AG08395 (cell line): ENCODE results near the gene PRDX2.

Experiments used
- DNase-seq: peaks from one replicate; pipeline ENCODE4 v3.0.0; 2012; ENCODE audit warnings: mixed read lengths, low spot score

Gene PRDX2

DNA sequence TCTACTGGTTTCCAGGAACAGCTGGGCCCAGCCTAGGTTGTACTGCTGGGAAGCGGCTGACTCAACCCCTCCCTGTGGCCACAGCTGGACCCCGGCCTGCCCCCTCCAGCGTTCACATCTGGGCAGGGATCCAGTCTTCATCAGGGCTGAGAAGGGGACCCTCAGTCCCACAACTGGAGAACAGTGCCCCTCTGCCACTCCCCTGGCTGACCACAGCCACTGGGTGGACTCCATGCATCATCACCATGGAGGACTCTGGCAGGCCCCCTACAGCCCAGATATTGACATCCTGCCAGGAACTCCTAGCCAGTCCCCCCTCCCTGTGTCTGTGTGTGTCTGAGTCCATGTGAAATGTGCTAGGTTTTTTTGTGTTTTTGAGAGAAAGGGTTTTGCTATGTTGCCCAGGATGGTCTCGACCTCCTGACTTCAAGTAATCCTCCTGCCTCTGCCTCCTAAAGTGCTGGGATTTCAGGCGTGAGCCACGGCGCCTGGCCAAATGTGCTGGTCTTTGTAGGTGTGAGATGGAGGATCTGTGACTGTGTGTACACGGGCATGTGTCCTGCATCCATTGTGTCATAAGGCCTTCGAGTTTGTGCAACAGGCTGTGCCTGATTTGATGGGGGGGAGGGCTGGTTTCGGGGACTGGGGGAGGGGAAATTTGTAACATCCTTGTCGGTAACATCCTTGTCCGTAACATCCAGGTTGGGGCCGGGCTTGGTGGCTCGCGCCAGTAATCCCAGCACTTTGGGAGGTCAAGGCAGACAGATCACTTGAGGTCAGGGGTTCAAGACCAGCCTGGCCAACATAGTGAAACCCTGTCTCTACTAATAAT, 22.2 kb downstream of the PRDX2 start:
- peak; percentile 41 for DNase-seq

DNA sequence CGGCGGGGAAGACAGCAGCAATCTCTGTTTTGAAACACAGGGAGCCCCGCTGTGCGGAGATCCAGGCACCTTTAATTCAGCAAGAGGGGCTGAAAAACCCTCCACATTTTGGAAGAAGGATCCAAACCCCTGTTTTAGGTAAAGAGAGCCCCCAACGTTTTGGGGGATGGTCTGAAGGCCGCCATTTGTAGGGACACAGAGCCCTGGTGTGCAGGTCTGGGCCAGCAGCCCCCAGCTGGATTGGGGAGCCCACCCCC, 22.8 kb downstream of the PRDX2 start:
- no peak for DNase-seq

DNA sequence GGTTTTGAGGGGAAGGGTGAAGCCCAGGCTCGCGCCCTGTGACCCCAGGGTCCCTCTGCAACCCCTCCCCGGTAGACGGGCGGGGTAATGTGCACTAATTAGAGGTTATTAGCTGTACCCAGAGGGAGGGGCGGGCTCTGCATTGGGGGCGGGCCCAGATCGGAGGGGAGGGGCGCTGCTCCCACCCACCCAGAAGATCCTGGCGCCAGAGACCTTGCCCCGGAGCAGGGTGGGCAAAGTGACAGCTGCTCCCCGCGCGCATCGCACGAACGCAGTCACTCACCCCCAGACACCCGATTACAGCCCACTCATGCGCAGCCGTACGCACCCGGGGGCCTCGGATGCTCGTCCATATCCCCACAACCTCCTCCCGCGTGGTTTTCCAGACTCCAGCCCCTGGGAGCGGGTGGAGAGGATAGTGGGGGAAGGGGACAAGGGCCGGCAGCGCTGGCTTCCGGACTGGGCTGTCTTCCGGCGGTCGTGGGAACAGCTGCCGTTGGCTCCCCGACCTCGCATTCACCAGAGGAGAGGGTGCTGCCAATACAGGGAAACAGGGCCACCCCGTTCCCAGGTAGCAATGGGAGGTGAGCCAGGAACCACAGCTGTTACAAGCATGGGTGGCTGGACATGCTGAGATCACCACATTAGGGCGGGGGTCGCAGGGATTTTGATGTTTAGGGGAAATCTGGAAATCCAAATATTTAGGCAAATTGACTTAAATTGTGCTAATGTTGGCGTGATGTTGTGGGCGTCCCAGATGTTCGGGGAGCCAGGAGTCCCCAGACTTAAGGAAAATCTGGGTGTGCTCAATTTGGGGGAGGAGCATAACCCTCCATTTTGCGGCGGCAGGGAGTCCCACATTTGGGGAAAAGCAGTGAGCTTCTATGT, 23.3 kb downstream of the PRDX2 start:
- peak; percentile 66 for DNase-seq

DNA sequence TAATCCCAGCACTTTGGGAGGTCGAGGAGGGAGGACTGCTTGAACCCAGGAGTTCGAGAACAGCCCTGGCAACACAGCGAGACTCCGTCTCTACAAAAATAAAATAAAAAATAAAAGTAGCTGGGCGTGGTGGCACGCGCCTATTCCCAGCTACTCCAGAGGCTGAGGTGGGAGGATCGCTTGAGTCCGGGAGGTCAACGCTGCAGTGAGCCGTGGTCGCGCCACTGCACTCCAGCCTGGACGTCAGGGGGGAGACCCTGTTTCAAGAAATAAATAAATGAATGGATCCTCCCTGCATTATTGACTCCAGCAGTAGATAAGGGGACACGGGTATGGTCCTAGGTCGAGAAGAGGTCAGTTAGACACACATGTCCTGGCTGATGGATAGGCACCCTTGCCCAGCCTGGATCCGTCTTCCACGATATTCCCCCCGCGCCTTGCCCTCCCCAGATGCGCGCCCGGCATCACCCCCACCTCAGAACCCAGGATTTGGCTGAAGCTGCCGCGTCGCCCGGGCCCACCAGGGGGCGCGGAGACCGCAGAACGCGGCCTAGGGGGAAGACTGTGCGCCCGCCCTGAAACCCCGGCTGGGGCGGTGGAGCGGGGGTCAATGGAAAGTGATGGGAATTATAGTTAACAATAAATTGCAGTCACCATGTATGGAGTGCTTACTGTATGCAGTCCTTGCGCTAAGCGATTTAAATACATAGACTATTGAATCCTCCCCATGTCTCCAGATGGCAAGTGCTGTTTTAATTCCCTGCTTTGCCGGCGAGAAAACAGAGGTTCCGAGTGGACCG, 24.2 kb downstream of the PRDX2 start:
- peak; percentile 75 for DNase-seq

DNA sequence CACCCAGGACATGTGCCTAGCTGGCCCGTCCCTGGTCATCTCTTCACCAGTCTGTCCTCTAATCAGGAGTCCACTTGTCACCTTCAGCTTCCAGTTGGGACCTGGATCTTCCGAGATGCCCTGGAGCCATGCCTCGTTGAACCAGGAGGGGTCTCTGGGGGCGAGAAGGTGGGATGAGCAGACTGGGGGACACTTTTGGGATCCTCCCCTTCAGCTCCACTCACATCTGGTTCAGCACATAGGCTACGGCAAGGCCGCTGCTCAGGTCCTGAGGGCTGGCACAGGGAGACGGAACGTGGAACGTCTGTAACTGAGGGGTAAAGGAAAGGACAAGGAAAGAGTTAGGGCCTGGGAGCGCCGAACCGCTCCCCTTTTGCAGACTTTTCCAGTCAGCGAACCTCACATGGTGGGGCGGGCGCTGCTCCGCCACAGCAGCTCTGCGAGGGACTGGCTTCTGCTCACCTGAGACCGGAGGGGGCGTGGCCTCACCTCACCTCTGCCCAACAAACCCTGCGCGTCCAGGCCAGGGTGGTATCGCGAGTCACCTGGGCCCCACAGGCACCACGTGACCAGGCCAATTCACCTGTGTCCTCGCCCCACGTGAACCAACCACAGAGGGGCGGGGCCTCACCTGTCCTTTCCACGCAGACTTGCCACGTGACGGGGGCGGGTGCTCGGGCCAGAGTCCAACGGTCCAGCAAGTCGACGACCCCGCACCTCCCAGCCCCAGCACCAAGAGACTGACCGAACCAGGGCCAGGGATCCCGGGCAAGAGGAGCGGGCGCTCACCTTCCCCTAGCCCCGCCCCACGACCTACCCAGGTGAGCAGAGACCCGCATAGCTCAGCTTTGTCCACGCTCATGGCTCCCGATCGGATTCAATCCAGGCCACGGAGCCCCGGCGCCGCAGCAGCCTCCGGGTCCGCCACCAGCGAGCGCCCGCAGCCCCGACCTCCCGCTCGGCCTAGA, 26.7 kb downstream of the PRDX2 start, which contains the start of gene HOOK2:
HOOK2 (minus strand) TSS at position 965 of the 968 bp plus-strand sequence; CDS start at position 862, 103 bp downstream.
- no peak for DNase-seq

DNA sequence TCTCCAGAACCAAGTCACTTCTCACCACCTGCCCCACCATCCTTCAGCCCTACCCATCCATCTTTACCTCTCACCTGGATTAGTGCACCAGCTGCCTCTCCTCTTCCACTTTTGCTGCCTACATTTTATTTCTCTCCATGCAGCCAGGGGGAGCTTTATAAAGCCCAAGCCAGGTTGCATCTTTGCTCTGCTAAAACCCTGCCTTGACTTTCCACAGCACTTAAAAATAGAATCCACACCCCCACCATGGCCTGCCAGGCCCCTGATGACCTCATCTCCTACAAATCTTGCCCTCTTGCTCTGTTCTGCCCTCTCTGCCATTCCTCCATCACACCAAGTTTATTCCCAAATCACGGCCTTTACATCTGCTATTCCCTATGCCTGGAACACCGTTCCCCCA, 28.0 kb downstream of the PRDX2 start:
- DNase-seq = peak; percentile 72

DNA sequence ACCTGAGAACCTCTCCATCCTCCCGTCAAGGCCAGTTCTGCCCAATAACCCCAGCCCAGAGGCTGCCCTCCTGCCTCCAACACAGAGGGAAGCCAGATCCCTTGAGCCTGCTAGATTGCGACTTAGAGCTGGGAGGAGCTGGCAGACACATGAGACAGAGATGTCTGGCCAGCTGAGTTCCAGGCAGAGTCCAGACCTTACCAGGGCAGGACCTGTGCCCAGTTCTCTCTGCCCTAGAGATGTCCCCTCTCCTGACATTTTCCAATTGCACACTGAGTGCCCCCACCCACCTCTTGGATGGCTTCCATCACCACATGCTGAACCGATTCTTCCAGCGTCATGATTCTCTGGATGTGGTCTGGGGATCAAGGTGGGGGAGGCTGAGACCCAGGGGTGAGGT, 29.3 kb downstream of the PRDX2 start:
- DNase-seq = no peak

DNA sequence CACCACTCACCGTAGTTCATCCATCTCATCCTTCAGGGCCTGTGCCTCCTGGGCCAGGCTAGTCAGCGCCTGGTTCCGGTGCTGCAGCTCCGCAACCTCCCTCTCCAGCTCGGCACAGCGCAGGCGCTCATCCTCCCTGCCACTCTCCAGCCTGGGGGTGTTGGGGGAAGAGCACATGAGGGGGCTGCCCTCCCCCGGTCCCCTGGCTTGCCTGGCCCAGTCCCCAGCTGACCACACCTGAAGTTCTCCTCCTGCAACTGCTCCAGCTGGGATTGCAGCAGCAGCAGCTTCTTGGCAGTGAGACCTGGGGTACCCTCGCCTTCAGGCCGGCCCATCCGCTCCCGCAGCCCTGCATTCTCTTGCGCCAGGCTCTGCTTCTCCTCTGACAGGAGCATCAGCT, 30.7 kb downstream of the PRDX2 start:
- DNase-seq = no peak

DNA sequence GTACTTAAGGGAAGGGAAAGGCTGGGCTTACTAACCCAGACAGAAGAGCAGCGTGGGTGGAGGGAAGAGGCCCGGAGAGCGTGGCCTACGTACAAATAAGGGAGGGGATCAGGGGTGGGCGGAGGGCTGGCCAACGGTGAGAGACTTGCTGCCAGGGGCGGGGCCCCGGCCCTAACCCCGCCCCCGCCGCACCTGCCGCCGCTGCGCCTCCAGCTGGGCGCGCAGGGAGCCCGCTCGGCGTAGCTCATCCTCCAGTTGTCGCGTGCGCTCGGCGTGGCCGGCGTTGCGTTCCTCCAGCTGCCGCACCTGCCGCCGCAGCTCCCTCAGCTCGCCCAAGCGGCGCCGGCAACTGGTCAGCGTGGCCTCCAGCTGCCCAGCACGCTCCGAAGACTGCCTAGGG, 31.9 kb downstream of the PRDX2 start:
- no peak for DNase-seq

DNA sequence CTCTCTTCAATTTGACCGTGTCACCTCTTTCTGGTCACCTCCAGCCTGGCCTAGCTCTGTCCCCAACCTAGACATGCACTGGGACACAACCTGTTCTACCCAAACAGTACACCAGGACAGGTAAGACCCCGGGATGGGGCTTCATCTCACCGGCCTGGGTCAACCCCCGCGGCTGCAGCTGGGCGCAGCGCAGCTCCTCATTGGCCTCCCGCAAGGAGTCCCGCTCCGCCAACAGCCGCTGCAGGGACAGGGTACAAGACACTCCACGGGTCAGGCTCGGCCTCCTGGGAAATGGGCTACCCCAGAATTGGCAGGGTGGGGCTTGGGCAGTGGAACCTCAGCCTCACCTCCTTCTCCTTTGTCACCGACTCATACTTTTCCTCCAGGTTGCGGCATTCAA, 33.9 kb downstream of the PRDX2 start:
- no peak for DNase-seq

DNA sequence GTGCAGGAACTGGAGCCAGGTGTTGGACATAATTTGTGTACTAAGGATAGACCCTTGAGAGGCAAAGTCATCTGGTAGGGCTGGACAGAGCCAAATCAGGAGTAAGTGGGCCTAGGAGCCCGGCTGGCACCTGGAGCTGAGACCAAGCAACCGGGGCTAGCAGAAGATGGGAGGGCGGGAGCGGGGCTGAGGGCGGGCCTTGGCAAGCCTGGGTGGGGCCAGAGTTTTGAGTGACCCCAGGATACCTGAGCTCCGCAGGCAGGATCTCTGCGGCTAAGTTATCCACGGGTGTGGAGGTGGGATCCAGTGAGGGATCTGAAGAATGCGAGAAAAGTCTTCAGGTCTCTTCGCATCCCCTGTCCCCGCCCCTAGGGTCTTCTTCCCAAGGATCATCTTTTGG, 34.5 kb downstream of the PRDX2 start:
- DNase-seq = no peak

DNA sequence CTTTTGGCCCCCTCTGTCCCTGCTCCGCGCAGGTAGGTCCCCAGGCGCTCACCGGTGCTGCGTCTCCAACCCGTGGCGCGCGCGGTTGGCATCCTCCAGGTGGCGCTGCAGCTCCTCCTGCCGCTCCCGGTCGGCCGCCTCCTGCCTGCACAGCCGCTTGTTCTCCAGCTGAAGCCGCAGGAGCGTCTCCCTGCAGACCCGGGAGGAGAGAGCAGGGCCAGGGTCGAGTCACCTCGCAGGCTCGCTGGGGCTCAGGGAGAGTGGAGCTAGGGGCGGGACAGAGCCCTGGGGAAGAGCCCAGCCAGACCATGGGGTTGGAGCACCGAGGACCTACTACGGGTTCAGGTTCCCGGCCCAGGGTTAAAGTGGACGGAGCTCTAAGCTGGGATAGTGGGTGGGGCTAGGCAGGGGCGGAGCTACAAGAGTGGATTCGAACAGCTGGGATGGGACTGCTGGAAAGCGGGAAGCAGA, 35.5 kb downstream of the PRDX2 start:
- peak; percentile 64 for DNase-seq

DNA sequence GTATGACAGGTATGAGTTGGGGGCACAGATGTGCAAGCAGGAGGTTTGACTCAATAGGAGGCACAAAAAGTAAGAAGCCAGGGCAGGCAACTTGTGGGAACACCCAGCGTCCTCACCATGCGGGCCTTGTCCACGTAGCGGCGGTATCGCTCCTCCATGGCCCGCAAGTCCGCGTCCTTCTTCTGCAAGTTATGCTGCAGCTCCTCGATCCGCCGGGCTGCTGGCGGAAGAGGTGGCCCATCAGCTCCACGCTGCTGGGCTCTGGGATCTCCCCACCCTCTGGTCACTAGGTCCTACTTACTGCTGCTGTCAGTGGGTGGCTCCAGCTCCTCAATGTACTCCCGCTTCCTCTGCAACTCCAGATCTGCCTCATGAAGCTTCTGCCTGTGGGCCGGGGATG, 36.9 kb downstream of the PRDX2 start:
- DNase-seq = no peak

DNA sequence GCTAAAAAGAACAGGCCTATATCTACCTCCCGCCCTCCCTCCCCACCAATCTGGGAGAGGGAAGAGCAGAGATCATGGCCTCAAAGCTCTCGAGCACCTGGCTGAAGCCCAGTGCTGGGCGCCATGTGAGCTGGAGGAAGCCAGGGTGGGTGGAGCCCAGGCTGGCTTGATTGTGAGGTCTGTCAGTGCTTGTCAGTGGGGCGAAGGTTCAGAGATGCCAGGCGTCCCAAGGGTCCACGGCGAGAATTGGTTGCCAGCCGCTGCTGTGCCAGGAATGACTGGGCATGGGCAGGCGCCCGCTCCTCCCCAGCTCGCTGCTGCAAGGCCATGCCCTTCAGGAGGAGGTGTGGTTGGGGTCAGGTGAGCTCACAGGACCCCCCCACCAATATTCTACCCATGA, 38.5 kb downstream of the PRDX2 start:
- no peak for DNase-seq

DNA sequence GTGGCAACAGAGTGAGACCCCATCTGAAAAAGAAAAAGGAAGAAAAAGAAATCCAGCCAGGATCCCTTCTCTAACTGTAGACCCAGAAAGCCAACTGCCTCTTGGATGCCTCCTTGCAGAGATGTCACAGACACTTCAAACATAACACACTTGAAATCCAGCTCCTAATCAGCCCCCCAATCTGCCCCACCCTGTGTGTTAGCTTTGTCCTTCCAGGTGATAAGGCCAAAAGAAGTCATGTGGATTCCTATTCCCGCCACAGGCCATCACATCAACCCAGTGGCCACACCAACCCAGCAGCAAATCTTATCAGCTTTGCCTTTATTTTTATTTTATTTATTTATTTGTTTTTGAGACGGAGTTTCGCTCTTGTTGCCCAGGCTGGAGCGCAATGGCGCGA, 41.9 kb downstream of the PRDX2 start:
- no peak for DNase-seq

DNA sequence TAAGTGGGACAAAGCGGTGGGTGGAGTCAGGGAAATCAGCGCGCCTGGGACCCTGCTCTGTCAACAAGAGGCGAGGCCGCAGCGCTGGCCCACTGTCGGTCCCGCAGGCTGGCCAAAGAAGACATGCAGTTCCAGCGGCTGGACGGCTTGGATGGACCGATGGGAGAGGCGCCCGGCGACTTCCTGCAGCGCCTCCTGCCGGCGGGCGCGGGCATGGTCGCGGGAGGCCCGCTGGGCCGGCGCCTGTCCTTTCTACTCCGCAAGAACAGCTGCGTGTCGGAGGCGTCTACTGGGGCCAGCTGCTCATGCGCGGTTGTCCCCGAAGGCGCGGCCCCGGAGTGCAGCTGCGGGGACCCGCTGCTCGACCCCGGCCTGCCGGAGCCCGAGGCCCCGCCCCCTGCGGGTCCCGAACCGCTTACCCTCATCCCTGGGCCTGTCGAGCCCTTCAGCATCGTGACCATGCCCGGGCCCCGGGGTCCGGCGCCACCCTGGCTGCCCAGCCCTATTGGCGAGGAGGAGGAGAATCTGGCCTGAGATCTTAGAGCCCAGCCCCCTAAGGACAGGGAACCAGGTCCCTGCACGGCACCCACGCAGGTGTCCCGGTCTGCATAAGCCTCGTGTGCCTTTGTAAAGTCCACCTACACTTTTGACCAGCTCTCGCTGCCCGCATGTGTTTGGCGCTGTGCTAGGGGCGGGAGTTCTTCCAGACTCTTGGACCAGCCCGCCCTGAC, 43.9 kb downstream of the PRDX2 start:
- DNase-seq = peak; percentile 87

DNA sequence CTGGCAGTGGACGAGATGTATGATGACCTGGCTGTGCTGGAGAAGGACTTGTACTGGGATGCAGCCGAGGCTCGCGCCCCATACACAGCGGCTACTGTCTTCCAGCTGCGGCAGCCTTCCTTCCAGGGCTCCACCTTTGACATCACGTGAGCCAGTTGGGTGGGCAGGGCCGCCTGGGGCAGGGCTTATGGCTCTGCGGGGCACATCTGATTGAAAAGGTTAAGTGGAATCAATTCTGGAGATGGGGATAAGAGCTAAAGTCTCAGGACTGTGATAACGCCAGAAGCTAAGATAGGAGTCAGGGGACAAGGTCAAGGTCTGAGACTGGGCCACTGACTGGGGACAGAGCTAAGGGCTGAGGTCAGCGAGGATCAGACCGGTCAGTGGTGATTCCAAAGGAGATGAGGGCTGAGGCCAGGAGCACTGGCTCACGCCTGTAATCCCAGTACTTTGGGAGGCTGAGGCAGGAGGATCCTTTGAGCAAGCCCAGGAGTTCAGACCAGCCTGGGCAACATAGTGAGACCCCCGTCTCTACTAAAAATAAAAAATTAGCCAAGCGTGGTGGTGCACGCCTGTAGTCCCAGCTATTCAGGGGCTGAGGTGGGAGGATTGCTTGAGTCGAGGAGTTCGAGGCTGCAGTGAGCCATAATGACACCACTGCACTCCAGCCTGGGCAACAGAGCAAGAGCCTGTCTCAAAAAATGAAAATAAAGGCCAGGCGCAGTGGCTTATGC, 45.3 kb downstream of the PRDX2 start:
- DNase-seq = no peak

DNA sequence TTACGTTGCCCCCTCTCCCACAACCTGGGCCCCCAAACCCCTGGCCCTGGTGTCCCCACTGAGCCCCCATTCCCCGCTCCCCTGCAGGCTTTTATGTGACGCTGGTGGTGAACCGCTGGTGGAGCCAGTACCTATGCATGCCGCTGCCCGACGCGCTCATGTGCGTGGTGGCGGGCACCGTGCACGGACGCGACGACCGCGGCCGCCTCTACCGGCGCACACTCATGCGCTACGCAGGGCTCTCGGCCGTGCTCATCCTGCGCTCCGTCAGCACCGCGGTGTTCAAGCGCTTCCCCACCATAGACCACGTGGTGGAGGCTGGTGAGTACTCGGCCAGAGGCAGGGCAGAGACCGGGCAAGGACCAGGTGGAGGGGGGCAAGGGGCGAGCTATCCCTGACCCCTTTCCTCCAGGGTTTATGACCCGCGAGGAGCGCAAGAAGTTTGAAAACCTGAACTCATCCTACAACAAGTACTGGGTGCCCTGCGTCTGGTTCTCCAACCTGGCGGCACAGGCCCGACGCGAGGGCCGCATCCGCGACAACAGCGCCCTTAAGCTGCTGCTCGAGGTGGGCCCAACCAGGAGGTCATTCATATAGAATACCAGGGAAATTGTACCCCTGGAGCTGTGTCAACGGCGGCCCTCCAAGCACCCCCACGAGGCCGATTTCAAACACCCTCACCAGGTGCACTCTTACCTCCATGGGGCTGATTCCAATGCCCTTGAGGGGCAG, 47.0 kb downstream of the PRDX2 start:
- DNase-seq = no peak
